ENCODE measurements around the gene C17orf50. TPM values are rescaled to one million over a fixed set of nuclear protein-coding genes. Genes with fewer than 3 reads are reported as not detected.

C17orf50 gene
- polyA plus RNA-seq, 1 donor (not counting 4 experiments of a cell fraction or from before 2014, with no cell fraction given) = not detected

- Histone ChIP-seq H3K79me2 (ENCODE audit: control insufficient read depth, insufficient read depth, low read length) (no peaks in the 10 kb centered on the region), H3K27ac (ENCODE audit: control insufficient read depth, insufficient read depth, low read length) (no peak overlapping the region)
Measured at GRCh38 chr17:35713069-35713728, 47.5 kb upstream of the C17orf50 start.

DNA sequence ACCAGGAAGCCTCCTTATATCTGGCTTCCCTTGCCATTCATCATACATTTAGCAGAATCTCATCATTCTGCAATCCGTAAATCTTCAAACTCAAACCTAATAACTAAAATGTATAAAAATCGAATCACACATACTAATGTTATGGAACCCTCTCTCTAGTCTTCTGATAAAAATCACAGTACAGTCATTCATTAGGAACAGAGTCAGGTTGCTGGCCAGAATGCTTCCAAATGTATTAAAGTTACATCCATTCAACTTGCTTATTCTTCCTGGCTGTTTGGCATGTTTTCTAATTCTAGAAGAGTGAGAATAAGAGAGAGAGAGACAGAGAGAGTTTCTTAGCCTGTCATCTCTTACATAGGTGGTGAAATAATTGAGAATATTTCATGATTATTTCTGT is 45.7 kb upstream of the C17orf50 start:
- no peak overlapping the region for H3K27ac ChIP-seq (ENCODE audit: control insufficient read depth, insufficient read depth, low read length)
- no peaks in the 10 kb centered on the region for H3K9me1 ChIP-seq (ENCODE audit: control insufficient read depth, extremely low read depth, insufficient read depth, low read length)
- no peak overlapping the region for H3K4me2 ChIP-seq (ENCODE audit: control insufficient read depth, extremely low read depth, insufficient read depth, low read depth, low read length)
- no peak for DNase-seq (ENCODE audit: low read depth, low spot score)
- dilution Hi-C loops (cut with MboI; ENCODE audit: extremely low pct_ligation_motif_present, low sequenced_read_pairs) = no loop called here
- H2AFZ ChIP-seq (ENCODE audit: control insufficient read depth, low read length) = no peak overlapping the region
- no peak overlapping the region for H3K4me3 ChIP-seq (ENCODE audit: control insufficient read depth in 2 of 3, extremely low read depth in 1 of 3, insufficient read depth in 2 of 3, low read depth in 1 of 3, low read length in 3 of 3)
- H3K79me2 ChIP-seq (ENCODE audit: control insufficient read depth, insufficient read depth, low read length) = no peaks in the 10 kb centered on the region
- no peaks in the 10 kb centered on the region for H3K9me3 ChIP-seq (ENCODE audit: control insufficient read depth, low read depth, low read length)
- peaks cover 31 to 38% of the 10 kb centered on the region in 2 experiments for H3K36me3 ChIP-seq (ENCODE audit: control insufficient read depth in 2 of 2, extremely low read depth in 1 of 2, insufficient read depth in 2 of 2, low read length in 2 of 2)
- H3K4me1 ChIP-seq (ENCODE audit: control insufficient read depth, extremely low read depth, insufficient read depth, low read length) = peaks cover 2% of the 10 kb centered on the region
- no peaks in the 10 kb centered on the region for H3K27me3 ChIP-seq (ENCODE audit: control insufficient read depth, extremely low read depth, insufficient read depth, low read length)
- TF ChIP-seq CTCF (optimal IDR thresholded peaks at IDR 0.05 in 1 of 3, IDR thresholded peaks at IDR 0.05 in 1 of 3, conservative IDR thresholded peaks at IDR 0.05 in 1 of 3; ENCODE audit: extremely low read depth in 1 of 3, insufficient read depth in 2 of 3, low read length in 3 of 3) (no peak), EZH2 (IDR thresholded peaks at IDR 0.05; ENCODE audit: low read length) (no peak)
- H4K20me1 ChIP-seq (ENCODE audit: control insufficient read depth, extremely low read depth, insufficient read depth, low read length) = no peaks in the 10 kb centered on the region
- no peak for FAIRE-seq
- no peak overlapping the region for H3K9ac ChIP-seq (ENCODE audit: control insufficient read depth, extremely low read depth, insufficient read depth, low read length)

More at GRCh38 chr17:35713069-35713728, 47.5 kb upstream of the C17orf50 start:
- TF ChIP-seq CTCF (optimal IDR thresholded peaks at IDR 0.05 in 1 of 3, IDR thresholded peaks at IDR 0.05 in 1 of 3, conservative IDR thresholded peaks at IDR 0.05 in 1 of 3; ENCODE audit: extremely low read depth in 1 of 3, insufficient read depth in 2 of 3, low read length in 3 of 3) = no peak
- TF ChIP-seq EZH2 (IDR thresholded peaks at IDR 0.05; ENCODE audit: low read length) = no peak
- Histone ChIP-seq H3K9ac (ENCODE audit: control insufficient read depth, extremely low read depth, insufficient read depth, low read length) (no peak overlapping the region), H3K4me1 (ENCODE audit: control insufficient read depth, extremely low read depth, insufficient read depth, low read length) (peaks cover 6% of the 10 kb centered on the region), H3K9me3 (ENCODE audit: control insufficient read depth, low read depth, low read length) (no peaks in the 10 kb centered on the region), H3K4me3 (ENCODE audit: control insufficient read depth in 2 of 3, extremely low read depth in 1 of 3, insufficient read depth in 2 of 3, low read depth in 1 of 3, low read length in 3 of 3) (no peak overlapping the region), H3K27me3 (ENCODE audit: control insufficient read depth, extremely low read depth, insufficient read depth, low read length) (no peaks in the 10 kb centered on the region), H3K9me1 (ENCODE audit: control insufficient read depth, extremely low read depth, insufficient read depth, low read length) (no peaks in the 10 kb centered on the region), H4K20me1 (ENCODE audit: control insufficient read depth, extremely low read depth, insufficient read depth, low read length) (no peaks in the 10 kb centered on the region), H2AFZ (ENCODE audit: control insufficient read depth, low read length) (no peak overlapping the region), H3K4me2 (ENCODE audit: control insufficient read depth, extremely low read depth, insufficient read depth, low read depth, low read length) (no peak overlapping the region), H3K36me3 (ENCODE audit: control insufficient read depth in 2 of 2, extremely low read depth in 1 of 2, insufficient read depth in 2 of 2, low read length in 2 of 2) (peaks cover 30 to 43% of the 10 kb centered on the region in 2 experiments)
- FAIRE-seq (no peak), DNase-seq (ENCODE audit: low read depth, low spot score) (no peak)
- dilution Hi-C loops (cut with MboI; ENCODE audit: extremely low pct_ligation_motif_present, low sequenced_read_pairs) = no loop called here
